NCI-H2081 treated with DMSO at 0.1 percent for 48 hours (cell line): ENCODE data around the gene GAPDH.
"Not testable (repeated sequence)": the region's sequence is repeated elsewhere in the genome, so short reads cannot be mapped to it uniquely, and the experiment has no call there.

ENCODE experiments used
- DNase-seq: peaks from one replicate; lab custom pipeline; 2025; lab: John Stamatoyannopoulos, UW

GAPDH gene

GRCh38 chr12:6563448-6564050, 29.2 kb downstream of the GAPDH start:
- no peak for DNase-seq

- DNase-seq = no peak
These were observed 32.9 kb downstream of the GAPDH start for GRCh38 chr12:6567112-6567670.

- DNase-seq = no peak
These were observed 35.0 kb downstream of the GAPDH start for GRCh38 chr12:6569312-6569711.

- no peak for DNase-seq
These were observed 35.5 kb downstream of the GAPDH start for GRCh38 chr12:6569786-6570185.

- no peak for DNase-seq
These were observed 36.1 kb downstream of the GAPDH start for GRCh38 chr12:6570264-6570887.

GRCh38 chr12:6573001-6573400, 38.7 kb downstream of the GAPDH start:
- DNase-seq = no peak

- DNase-seq = no peak
These were observed 40.4 kb downstream of the GAPDH start for GRCh38 chr12:6574576-6575295.

GRCh38 chr12:6575648-6576047, 41.3 kb downstream of the GAPDH start:
- DNase-seq = no peak

GRCh38 chr12:6582196-6582595, 47.9 kb downstream of the GAPDH start:
- no peak for DNase-seq

- no peak for DNase-seq
These were observed 48.6 kb downstream of the GAPDH start for GRCh38 chr12:6582959-6583358.

GRCh38 chr12:6584293-6584692, 50.0 kb downstream of the GAPDH start:
- DNase-seq = no peak

GRCh38 chr12:6586569-6586968, 52.3 kb downstream of the GAPDH start:
- DNase-seq = not testable (repeated sequence)
